Measurements from ENCODE around the gene OSBPL5.

- no peak for TF ChIP-seq EP300 (IDR thresholded peaks at IDR 0.05)
- no peak for TF ChIP-seq CTCF (IDR thresholded peaks at IDR 0.05)
- TF ChIP-seq POLR2AphosphoS5 (IDR thresholded peaks at IDR 0.05), result no peak
- TF ChIP-seq POLR2A (IDR thresholded peaks at IDR 0.05), result no peak
Observed at GRCh38 chr11:3137486-3138177, 27.5 kb downstream of the OSBPL5 start.

All from stomach (tissue), 4 donors.